ENCODE results near the gene VN1R4.
"Not testable (repeated sequence)": the region's sequence is repeated elsewhere in the genome, so short reads cannot be mapped to it uniquely, and the experiment has no call there.

VN1R4 gene, protein sequence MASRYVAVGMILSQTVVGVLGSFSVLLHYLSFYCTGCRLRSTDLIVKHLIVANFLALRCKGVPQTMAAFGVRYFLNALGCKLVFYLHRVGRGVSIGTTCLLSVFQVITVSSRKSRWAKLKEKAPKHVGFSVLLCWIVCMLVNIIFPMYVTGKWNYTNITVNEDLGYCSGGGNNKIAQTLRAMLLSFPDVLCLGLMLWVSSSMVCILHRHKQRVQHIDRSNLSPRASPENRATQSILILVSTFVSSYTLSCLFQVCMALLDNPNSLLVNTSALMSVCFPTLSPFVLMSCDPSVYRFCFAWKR

DNA sequence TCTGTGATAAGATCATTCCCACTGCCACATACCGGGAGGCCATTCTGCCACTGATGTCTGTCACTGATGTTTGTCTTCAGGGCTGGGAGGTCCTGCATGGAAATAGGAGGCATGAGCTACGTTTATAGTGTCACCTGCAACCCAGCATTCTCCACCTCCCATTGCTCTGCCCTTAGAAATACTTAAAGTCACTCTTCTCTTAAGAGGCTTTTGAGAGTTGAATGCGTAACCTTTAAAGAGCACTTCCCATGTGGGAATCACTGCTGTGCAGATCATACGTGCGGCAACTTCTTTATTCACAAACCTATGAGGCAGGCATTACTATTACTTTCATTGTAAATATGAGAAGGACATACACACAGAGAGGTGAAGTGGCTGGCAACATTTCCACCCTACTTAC, at the start of gene VN1R4:
Gene VN1R4 (minus strand): TSS at position 101 of the 400 bp plus-strand sequence. CDS start 58 bp downstream, at position 43.
- not testable (repeated sequence) for H3K27me3 ChIP-seq, H3K36me3 ChIP-seq, H3K27ac ChIP-seq, H4K20me1 ChIP-seq, H3K4me1 ChIP-seq, H3K4me2 ChIP-seq, H3K9ac ChIP-seq, H3K4me3 ChIP-seq
- peaks cover 12% of the 10 kb centered on the region; the same call in 1 of the 2 replicates for H3K9me3 ChIP-seq

DNA sequence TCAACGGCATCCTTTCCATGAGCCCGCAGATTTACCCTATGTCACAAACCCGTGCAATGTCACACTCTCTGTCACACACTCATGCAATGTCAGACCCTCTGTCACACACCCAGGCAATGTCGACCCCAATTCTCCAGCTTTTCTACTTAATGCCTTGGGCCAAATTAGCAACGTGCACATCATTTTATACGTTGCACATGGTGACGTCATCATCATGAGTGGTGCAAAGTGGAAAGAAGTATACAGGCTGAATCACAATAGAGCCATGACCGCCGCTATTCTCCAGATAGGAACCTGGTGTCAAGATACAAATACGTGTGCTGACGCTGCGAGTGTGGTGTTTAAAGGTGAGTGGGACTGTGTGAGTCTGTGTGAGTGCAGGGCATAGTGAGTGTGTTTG, 44.4 kb upstream of the VN1R4 start:
- H4K20me1 ChIP-seq = no peaks in the 10 kb centered on the region
- no peak overlapping the region for H3K4me2 ChIP-seq
- TF ChIP-seq Cebpa-rat (IDR thresholded peaks at IDR 0.05) = no peak
- H3K4me3 ChIP-seq = no peak overlapping the region
- no peak overlapping the region for H3K27ac ChIP-seq
- H3K36me3 ChIP-seq = no peaks in the 10 kb centered on the region
- H3K4me1 ChIP-seq = no peaks in the 10 kb centered on the region
- H3K9ac ChIP-seq = no peak overlapping the region
- no peaks in the 10 kb centered on the region for H3K27me3 ChIP-seq
- H3K9me3 ChIP-seq = peaks cover 27% of the 10 kb centered on the region

DNA sequence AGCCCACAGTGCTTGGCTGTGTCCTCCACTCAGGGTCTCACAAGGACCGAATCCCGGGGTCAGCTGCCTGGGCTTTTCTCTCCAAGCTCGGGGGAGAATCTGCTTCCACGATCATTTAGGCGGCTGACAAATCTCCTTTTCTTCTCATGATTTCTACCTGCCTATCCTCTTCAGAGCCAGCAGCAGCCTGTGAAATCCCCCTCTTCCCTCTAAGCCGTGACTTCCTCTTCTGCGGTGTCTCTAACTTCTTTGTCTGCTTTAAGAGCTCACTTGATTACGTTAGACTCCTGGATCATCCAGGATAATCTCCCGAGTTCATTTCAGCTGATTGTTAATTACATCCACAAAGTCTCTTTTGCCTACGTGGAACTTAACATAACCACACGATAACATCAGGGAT, 43.5 kb upstream of the VN1R4 start:
- Histone ChIP-seq H3K9ac (no peak overlapping the region), H3K4me3 (no peak overlapping the region), H3K27ac (no peak overlapping the region), H3K9me3 (peaks cover 36% of the 10 kb centered on the region), H3K4me2 (no peak overlapping the region), H4K20me1 (no peaks in the 10 kb centered on the region), H3K4me1 (no peaks in the 10 kb centered on the region), H3K27me3 (no peaks in the 10 kb centered on the region), H3K36me3 (no peaks in the 10 kb centered on the region)
- TF ChIP-seq Cebpa-rat (IDR thresholded peaks at IDR 0.05) = no peak

DNA sequence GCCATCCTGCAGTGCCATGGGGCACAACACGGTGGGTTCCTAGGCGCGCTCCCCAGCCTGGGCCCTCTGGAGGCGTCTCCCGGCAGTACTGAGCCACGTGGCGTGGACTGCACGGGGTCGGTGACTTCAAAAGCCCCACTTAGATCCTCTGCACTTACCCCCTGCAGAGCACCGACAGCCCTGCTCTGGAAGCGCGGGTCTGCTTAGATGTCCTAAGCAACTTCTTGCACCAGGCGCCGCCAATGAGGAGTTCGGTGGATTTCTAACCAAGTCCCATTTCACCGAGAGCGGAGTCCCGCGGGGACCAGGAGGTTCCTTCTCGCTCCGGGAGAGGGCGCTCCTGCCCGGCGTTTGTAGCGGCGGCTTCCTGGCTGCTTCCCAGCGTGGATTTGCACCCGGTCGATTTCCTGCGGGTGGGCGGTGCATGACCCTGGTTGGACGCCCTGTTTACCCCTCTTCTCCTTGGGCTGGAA, 40.9 kb upstream of the VN1R4 start:
- no peaks in the 10 kb centered on the region for H4K20me1 ChIP-seq
- no peak overlapping the region for H3K9ac ChIP-seq
- no peak overlapping the region for H3K4me3 ChIP-seq
- no peak overlapping the region for H3K27ac ChIP-seq
- no peaks in the 10 kb centered on the region for H3K36me3 ChIP-seq
- no peaks in the 10 kb centered on the region for H3K27me3 ChIP-seq
- no peaks in the 10 kb centered on the region for H3K4me1 ChIP-seq
- no peak for TF ChIP-seq Cebpa-rat (IDR thresholded peaks at IDR 0.05)
- peaks cover 37% of the 10 kb centered on the region for H3K9me3 ChIP-seq
- no peak overlapping the region for H3K4me2 ChIP-seq

DNA sequence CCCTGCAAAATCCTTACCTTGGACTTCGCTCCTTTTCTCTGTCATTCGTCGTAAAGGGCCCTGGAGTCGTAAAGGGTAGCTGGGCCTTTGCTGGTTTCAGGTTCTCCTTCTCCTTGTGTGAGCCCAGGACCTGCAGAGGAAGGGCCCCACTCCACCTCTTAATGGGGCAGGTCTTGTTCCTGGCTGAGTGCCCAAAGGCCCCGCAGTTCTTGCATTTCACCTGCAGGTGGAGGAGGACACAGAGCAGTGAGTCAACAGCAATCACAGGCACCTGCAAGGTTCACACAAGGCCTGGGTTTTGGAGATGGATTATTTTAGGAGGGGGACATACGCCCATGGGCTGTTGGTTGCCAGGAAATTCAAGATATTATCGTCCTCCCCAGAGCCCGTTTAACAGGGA, 33.8 kb upstream of the VN1R4 start:
- peaks cover 14% of the 10 kb centered on the region for H3K9me3 ChIP-seq
- H3K27ac ChIP-seq, H3K4me2 ChIP-seq, H3K4me1 ChIP-seq, H3K36me3 ChIP-seq, H3K27me3 ChIP-seq, H3K9ac ChIP-seq, H3K4me3 ChIP-seq, H4K20me1 ChIP-seq: not testable (repeated sequence)

DNA sequence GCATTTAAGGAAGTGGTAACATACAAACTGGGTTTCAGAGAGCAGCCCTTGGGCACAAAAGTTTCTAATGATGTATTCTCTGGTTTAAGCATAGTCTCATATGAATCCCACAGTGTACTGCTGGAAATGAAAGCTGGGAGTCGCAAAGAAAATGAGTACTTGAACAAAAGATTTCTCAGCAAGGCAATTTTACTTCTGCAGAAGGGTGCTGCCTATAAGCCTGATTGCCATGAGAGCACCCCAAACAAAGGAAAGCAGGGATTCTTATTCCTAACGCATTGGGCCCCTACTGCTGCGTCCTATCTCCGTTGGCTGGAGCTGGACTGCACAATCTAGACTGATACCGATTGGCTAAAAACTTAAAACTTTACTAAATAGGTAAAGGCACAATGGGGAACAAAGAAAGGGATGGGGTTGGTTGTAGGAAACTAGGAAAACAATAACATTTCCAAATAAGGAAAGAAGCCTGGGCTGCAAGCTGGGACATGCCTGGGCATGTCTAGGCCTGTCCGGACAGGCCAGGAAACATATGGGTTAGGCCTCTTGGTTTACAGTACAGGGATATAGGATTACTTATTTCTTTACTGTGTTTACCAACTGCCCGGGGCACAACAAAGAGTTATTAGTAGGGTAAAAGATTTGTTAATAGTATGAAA, 27.4 kb upstream of the VN1R4 start:
- no peaks in the 10 kb centered on the region for H3K36me3 ChIP-seq
- no peak overlapping the region for H3K9ac ChIP-seq
- no peak overlapping the region for H3K27ac ChIP-seq
- H3K27me3 ChIP-seq = no peaks in the 10 kb centered on the region
- no peak for TF ChIP-seq Cebpa-rat (IDR thresholded peaks at IDR 0.05)
- no peak overlapping the region for H3K4me3 ChIP-seq
- H3K4me1 ChIP-seq = no peaks in the 10 kb centered on the region
- H3K4me2 ChIP-seq = no peak overlapping the region
- peaks cover 57% of the 10 kb centered on the region for H3K9me3 ChIP-seq
- H4K20me1 ChIP-seq = no peaks in the 10 kb centered on the region

DNA sequence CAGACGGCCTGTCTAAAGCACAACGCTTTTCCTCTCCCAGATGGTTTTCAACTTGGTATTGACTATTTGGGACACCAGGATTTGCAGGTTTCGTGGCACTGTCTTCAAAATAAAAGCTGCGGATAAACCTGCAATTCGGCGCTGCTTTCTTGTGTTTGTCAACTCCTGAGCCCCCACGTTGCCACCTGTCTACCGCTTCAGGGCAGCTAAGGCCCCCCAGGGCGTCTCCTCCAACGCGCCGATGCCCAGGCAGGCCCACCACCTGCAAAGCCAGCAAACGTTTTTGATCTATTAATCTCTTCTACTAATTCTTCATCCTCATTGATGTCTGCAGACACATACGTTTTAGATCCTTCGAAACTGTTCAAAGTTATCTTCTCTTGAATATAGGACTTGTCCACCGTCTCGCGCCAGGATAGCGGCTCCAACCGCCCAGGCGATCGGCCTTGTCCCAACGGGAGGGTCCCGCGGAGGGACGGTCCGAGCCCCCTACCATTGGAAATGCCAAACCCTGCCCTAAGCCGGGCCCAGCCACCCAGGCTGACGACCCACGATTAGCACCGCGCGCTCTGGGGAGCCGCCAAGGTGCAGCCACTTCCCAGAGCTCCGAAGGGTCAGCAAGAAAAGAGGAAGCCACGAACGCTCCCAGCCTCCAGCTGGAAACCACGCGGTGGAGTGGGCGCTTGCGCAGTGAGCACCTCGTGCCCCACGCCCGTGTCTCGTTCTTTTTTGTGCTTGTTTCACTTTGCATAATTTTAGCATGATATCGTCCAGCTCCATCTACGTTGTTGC, 23.4 kb upstream of the VN1R4 start:
- H3K4me1 ChIP-seq = no peaks in the 10 kb centered on the region
- H3K4me3 ChIP-seq = no peak overlapping the region
- no peak overlapping the region for H3K4me2 ChIP-seq
- peaks cover 59% of the 10 kb centered on the region for H3K9me3 ChIP-seq
- no peaks in the 10 kb centered on the region for H4K20me1 ChIP-seq
- no peak overlapping the region for H3K27ac ChIP-seq
- no peak for TF ChIP-seq Cebpa-rat (IDR thresholded peaks at IDR 0.05)
- H3K27me3 ChIP-seq = no peaks in the 10 kb centered on the region
- H3K9ac ChIP-seq = no peak overlapping the region
- H3K36me3 ChIP-seq = no peaks in the 10 kb centered on the region

DNA sequence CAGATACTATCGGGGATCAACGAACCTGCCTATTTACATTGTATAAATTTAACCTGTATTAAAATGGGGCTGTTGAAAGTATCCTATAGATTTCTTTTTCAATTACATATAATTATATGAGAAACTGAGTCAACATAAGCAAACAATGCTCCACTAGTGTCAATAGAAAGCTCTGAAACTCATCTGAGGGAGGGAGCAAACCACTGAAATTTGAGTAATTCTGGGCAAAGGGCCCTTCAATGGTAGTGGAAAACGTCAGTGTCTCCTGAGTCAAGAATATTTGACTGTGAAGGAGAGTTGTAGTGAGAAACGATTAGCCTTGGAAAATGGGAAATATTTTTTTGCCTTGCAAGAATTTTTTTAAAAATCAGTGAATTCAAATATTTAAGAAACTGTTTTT, 17.6 kb upstream of the VN1R4 start:
- Histone ChIP-seq H3K4me3 (no peak overlapping the region), H3K4me1 (no peaks in the 10 kb centered on the region), H3K9me3 (peaks cover 18% of the 10 kb centered on the region; the same call in 1 of the 2 replicates), H3K36me3 (no peaks in the 10 kb centered on the region), H3K9ac (no peak overlapping the region), H3K27ac (no peak overlapping the region), H3K27me3 (no peaks in the 10 kb centered on the region), H3K4me2 (no peak overlapping the region), H4K20me1 (no peaks in the 10 kb centered on the region)
- no peak for TF ChIP-seq Cebpa-rat (IDR thresholded peaks at IDR 0.05)

DNA sequence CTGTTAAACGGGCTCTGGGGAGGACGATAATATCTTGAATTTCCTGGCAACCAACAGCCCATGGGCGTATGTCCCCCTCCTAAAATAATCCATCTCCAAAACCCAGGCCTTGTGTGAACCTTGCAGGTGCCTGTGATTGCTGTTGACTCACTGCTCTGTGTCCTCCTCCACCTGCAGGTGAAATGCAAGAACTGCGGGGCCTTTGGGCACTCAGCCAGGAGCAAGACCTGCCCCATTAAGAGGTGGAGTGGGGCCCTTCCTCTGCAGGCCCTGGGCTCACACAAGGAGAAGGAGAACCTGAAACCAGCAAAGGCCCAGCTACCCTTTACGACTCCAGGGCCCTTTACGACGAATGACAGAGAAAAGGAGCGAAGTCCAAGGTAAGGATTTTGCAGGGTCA, 14.4 kb upstream of the VN1R4 start:
- H3K4me3 ChIP-seq, H3K4me2 ChIP-seq, H4K20me1 ChIP-seq, H3K27ac ChIP-seq, H3K9me3 ChIP-seq, H3K27me3 ChIP-seq, H3K36me3 ChIP-seq, H3K9ac ChIP-seq, H3K4me1 ChIP-seq: not testable (repeated sequence)

DNA sequence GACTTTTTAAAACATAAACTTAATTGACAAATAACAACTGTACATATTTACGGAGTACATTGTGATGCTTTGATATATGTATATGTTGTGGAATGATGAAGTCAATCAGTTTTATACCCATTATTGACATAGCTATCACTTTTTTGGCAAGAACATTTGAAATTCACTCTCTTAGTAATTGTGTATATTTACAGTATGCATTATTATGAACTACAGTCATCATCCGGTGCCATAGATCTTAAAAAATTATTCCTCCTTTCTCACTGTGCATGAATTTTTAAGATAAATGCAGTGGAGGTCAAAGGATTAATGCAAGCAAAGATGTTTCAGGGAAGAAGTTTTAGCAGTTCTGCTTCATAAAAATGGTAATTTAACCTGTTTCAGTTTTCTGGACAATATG, 8.0 kb upstream of the VN1R4 start:
- TF ChIP-seq Cebpa-rat (IDR thresholded peaks at IDR 0.05) = no peak
- Histone ChIP-seq H3K36me3 (no peaks in the 10 kb centered on the region), H3K4me3 (no peak overlapping the region), H3K9me3 (peaks cover 9% of the 10 kb centered on the region; the same call in 1 of the 2 replicates), H3K9ac (no peak overlapping the region), H3K4me1 (no peaks in the 10 kb centered on the region), H4K20me1 (no peaks in the 10 kb centered on the region), H3K4me2 (no peak overlapping the region), H3K27ac (no peak overlapping the region), H3K27me3 (no peaks in the 10 kb centered on the region)
